SK-N-SH (cell line): ENCODE measurements around the gene FNDC11.

Experiments
- CTCF ChIP-seq: fragments of 200-600 bp; sonication (generic); IDR thresholded peaks from 2 replicates; pipeline ENCODE4 v1.6.1; 2017; ENCODE audit warnings: antibody characterized with exemption, mild to moderate bottlenecking, moderate library complexity
- FOXJ3 ChIP-seq: sonication (generic); formaldehyde crosslinking; IDR thresholded peaks from 2 replicates; pipeline ENCODE4 v1.5.1; 2020; ENCODE audit warnings: mild to moderate bottlenecking, missing genetic modification reagents
- GABPA ChIP-seq: IDR thresholded peaks from 2 replicates; pipeline ENCODE4 v1.4.0; 2012; ENCODE audit warnings: low read depth, mild to moderate bottlenecking
- POLR2AphosphoS5 ChIP-seq: IDR thresholded peaks from 2 replicates; pipeline ENCODE4 v1.6.1; 2012; ENCODE audit warnings: low read depth, low read length
- RAD21 ChIP-seq: IDR thresholded peaks from 2 replicates; pipeline ENCODE4 v1.6.1; 2012; ENCODE audit warnings: mild to moderate bottlenecking, low read length
- TEAD4 ChIP-seq: IDR thresholded peaks from 2 replicates; pipeline ENCODE4 v1.4.0; 2012; ENCODE audit warnings: mild to moderate bottlenecking, borderline replicate concordance; ENCODE audit not compliant: insufficient read depth
- YY1 ChIP-seq: IDR thresholded peaks from 2 replicates; pipeline ENCODE4 v1.4.0; 2012; ENCODE audit warnings: low read depth, mild to moderate bottlenecking
- TF ChIP-seq, protein P1 (sequence below): IDR thresholded peaks from 2 replicates; pipeline ENCODE4 v1.4.0; 2012; ENCODE audit warnings: low read depth
- TF ChIP-seq, protein P2 (sequence below): fragments of 150-350 bp; IDR thresholded peaks from 2 replicates; pipeline ENCODE4 v1.6.1; 2017; ENCODE audit warnings: antibody characterized with exemption, low read length, low read depth, borderline replicate concordance

GRCh38 chr20:63539092-63539430 lies 14.9 kb upstream of the FNDC11 start:
- TF ChIP-seq, protein P1, sequence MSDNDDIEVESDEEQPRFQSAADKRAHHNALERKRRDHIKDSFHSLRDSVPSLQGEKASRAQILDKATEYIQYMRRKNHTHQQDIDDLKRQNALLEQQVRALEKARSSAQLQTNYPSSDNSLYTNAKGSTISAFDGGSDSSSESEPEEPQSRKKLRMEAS = no peak
- TF ChIP-seq YY1 (no peak), POLR2AphosphoS5 (no peak), CTCF (no peak), GABPA (no peak), FOXJ3 (CRISPR knock-in tag) (no peak), TEAD4 (no peak), RAD21 (no peak)
- TF ChIP-seq, protein P2, sequence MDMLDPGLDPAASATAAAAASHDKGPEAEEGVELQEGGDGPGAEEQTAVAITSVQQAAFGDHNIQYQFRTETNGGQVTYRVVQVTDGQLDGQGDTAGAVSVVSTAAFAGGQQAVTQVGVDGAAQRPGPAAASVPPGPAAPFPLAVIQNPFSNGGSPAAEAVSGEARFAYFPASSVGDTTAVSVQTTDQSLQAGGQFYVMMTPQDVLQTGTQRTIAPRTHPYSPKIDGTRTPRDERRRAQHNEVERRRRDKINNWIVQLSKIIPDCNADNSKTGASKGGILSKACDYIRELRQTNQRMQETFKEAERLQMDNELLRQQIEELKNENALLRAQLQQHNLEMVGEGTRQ = no peak
